Prostate gland (tissue), 2 donors: ENCODE results near the gene FA2H. TPM values are rescaled to one million over a fixed set of nuclear protein-coding genes. Genes with fewer than 3 reads are reported as not detected.
"Not testable (repeated sequence)": the region's sequence is repeated elsewhere in the genome, so short reads cannot be mapped to it uniquely, and the experiment has no call there.

ENCODE experiments used
- DNase-seq: peaks from one replicate; pipeline ENCODE4 v3.0.0-alpha.2; 2019; ENCODE audit warnings: low spot score
- H3K27ac ChIP-seq, 2 donors: fragments of 200-600 bp; sonication (generic); 2 replicates each; pipeline ENCODE4 v1.5.1; 2017 to 2019
- H3K27me3 ChIP-seq: fragments of 200-600 bp; sonication (generic); replicated peaks from 2 replicates; pipeline ENCODE4 v1.5.1; 2019; ENCODE audit not compliant: insufficient read depth
- H3K36me3 ChIP-seq, 2 donors: fragments of 200-600 bp; sonication (generic); 1 replicate in 1 of 2; 2 replicates in 1 of 2; pipeline versions ENCODE4 v1.5.1 to v1.8.1; 2017 to 2019
- H3K4me1 ChIP-seq: fragments of 200-600 bp; sonication (generic); replicated peaks from 2 replicates; pipeline ENCODE4 v1.5.1; 2019
- H3K4me3 ChIP-seq, 2 donors: fragments of 200-600 bp; sonication (generic); 2 replicates each; pipeline ENCODE4 v1.5.1; 2017 to 2019
- H3K9me3 ChIP-seq: fragments of 200-600 bp; sonication (generic); 2 replicates; pipeline ENCODE4 v1.5.1; 2017
- POLR2A ChIP-seq: fragments of 450-650 bp; IDR thresholded peaks from one replicate; pipeline ENCODE4 v1.6.1; 2016; ENCODE audit warnings: antibody characterized with exemption, mild to moderate bottlenecking
- POLR2AphosphoS5 ChIP-seq: sonication (generic); formaldehyde crosslinking; IDR thresholded peaks from one replicate; pipeline ENCODE4 v1.6.1; 2017; ENCODE audit warnings: antibody characterized with exemption
- WGBS: methylation state at CpG from one replicate; pipeline ENCODE4 v1.1.5; 2018; 5-methylcytosine and 5-hydroxymethylcytosine counted together
- intact Hi-C: fragments of 100-400 bp; cut with DNase I; formaldehyde crosslinking; loops from one replicate; pipeline ENCODE4 v1.14.2; 2022
- total RNA-seq, 2 donors: library from RNA; depleted of rRNA; stranded (reverse); fragments of >200 nt; gene quantifications; one replicate each; pipeline ENCODE4 v1.1.0, GENCODE V29; 2016
- TF ChIP-seq, protein P1 (sequence below), 4 experiments: fragments of 200-600 bp in 2 of 4; fragments of 450-650 bp in 2 of 4; sonication (generic) in 2 of 4; IDR thresholded peaks; 1 replicate in 3 of 4; 2 replicates in 1 of 4; pipeline ENCODE4 v1.5.1; 2016 to 2019; ENCODE audit warnings: antibody characterized with exemption in 4 of 4, mild to moderate bottlenecking in 2 of 4, moderate library complexity in 2 of 4

FA2H gene, protein sequence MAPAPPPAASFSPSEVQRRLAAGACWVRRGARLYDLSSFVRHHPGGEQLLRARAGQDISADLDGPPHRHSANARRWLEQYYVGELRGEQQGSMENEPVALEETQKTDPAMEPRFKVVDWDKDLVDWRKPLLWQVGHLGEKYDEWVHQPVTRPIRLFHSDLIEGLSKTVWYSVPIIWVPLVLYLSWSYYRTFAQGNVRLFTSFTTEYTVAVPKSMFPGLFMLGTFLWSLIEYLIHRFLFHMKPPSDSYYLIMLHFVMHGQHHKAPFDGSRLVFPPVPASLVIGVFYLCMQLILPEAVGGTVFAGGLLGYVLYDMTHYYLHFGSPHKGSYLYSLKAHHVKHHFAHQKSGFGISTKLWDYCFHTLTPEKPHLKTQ
- 1 to 10 TPM; 3.0 to 4.5 TPM for total RNA-seq

DNA sequence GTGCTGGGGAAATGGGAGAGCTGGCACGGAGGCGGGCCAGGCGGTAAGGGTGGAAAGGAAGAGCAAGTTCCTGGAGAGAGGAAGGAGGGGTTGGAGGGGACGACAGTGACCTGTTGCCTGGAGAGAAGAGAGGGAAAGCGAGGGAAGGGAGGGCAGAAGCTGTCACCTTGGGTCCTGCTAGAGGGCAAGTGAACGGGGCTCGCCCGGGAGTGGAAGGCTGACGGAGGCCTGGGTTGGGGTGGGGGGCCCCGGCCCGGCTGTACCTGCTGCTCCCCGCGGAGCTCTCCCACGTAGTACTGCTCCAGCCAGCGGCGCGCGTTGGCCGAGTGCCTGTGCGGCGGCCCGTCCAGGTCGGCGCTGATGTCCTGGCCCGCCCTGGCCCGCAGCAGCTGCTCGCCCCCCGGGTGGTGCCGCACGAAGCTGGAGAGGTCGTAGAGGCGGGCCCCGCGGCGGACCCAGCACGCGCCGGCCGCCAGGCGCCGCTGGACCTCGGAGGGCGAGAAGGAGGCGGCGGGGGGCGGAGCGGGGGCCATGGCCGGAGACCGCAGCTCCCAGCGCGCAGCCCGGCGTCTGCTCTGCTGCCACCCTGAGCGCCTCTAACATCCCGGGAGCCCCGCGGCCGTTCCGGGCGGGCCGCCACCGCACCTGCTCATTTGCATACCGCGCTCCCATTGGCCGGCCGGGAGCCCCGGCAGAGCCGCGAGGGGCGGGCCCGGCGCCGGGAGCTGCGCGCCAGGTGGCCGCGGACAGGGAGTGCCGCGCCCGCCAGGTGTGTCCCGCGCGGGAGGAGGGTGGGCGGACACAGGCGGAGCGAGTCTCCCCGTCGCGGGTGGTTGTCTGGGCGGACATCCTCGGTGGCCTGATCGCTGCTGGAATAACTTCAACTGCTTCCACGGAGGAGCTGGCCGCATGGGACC lies at the start of gene FA2H:
TSS of gene FA2H (minus strand) at position 598 of the 917 bp plus-strand sequence. CDS start at position 533, 65 bp downstream.
- intact Hi-C loops, result no loop called here
- DNase-seq, result peak; percentile 91
- Histone ChIP-seq H3K36me3 (no peaks in the 10 kb centered on the region), H3K27me3 (no peaks in the 10 kb centered on the region), H3K4me3 (peak within 1 kb of the TSS; percentile 40 to 41), H3K27ac (peak within 1 kb of the TSS in 1 of 2 donors; percentile 24), H3K9me3 (no peaks in the 10 kb centered on the region), H3K4me1 (no peaks in the 10 kb centered on the region)
- WGBS, result under 1% methylated on average over 89 of the region's 94 CpGs
- TF ChIP-seq, protein P1, sequence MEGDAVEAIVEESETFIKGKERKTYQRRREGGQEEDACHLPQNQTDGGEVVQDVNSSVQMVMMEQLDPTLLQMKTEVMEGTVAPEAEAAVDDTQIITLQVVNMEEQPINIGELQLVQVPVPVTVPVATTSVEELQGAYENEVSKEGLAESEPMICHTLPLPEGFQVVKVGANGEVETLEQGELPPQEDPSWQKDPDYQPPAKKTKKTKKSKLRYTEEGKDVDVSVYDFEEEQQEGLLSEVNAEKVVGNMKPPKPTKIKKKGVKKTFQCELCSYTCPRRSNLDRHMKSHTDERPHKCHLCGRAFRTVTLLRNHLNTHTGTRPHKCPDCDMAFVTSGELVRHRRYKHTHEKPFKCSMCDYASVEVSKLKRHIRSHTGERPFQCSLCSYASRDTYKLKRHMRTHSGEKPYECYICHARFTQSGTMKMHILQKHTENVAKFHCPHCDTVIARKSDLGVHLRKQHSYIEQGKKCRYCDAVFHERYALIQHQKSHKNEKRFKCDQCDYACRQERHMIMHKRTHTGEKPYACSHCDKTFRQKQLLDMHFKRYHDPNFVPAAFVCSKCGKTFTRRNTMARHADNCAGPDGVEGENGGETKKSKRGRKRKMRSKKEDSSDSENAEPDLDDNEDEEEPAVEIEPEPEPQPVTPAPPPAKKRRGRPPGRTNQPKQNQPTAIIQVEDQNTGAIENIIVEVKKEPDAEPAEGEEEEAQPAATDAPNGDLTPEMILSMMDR (IDR thresholded peaks at IDR 0.05), result peak in 2 of 4 experiments; percentile 58
- TF ChIP-seq POLR2AphosphoS5 (peak; percentile 55), POLR2A (peak; percentile 92)

DNA sequence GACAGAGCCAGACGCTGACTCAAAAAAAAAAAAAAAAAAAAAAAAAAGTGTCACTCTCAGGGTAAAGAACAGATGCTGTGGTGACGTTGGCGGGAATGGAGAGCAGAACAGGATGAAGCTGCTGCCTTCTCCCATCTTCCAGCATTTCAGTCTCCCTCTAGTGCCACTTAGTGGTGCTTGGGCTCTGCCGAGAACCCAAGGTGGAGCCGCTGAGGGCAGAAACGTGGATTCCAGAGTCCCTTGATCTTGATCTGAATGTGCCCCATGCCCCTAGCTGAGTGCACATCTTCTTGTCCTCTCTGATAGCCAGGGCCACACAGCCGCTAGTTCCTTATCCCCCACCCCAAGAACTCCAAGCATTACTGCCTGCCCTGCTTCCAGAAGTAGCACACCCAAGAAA lies 43.2 kb upstream of the FA2H start:
- WGBS, result 60% methylated on average over 7 of the region's 7 CpGs
- Histone ChIP-seq H3K4me1 (no peaks in the 10 kb centered on the region), H3K27ac (no peak overlapping the region), H3K9me3 (no peaks in the 10 kb centered on the region), H3K36me3 (no peaks in the 10 kb centered on the region), H3K27me3 (no peaks in the 10 kb centered on the region), H3K4me3 (no peak overlapping the region)
- TF ChIP-seq POLR2AphosphoS5 (no peak), POLR2A (no peak)
- TF ChIP-seq, protein P1 (IDR thresholded peaks at IDR 0.05), result no peak
- intact Hi-C loops, result loop anchor here (10.0 kb wide), 1 partner anchor 297 kb away; the partner anchor contains the start of gene LDHD
- DNase-seq, result no peak

DNA sequence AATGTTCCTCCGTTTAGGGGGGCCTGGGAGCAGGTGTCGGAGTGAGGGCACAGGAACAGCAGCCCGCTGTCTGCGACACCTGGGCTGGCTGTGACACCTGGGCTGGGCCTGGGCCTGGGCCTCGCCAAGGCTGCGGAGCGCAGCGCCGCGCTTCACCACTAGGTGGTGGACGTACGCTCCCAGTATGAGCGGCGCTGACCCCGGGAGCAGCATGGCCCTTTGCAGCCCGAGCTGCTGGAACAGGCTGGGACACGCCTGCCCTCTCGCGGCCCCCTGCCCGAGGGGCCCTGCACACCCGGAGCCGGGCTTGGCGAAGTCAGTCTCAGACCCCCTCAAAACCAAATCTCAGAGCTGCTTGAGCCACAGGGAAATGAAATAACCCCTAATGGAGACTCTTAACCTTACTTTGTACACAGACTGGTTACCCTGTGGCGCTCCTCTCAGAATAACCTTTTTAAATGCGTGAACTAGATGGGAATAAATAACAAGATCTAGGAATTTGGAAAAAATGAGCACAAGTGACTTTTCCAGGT lies 38.6 kb upstream of the FA2H start:
- Histone ChIP-seq H3K27me3 (no peaks in the 10 kb centered on the region), H3K4me3 (no peak overlapping the region), H3K4me1 (no peaks in the 10 kb centered on the region), H3K9me3 (no peaks in the 10 kb centered on the region), H3K27ac (no peak overlapping the region), H3K36me3 (no peaks in the 10 kb centered on the region)
- DNase-seq, result peak; percentile 68
- no peak for TF ChIP-seq POLR2A
- no peak for TF ChIP-seq POLR2AphosphoS5
- TF ChIP-seq, protein P1 (IDR thresholded peaks at IDR 0.05), result peak; percentile 66 to 95 (median 84)
- intact Hi-C loops, result loop anchor here (1.0 to 10.0 kb wide), 2 partner anchors 49 to 302 kb away; partner anchors contain the start of gene LDHD
- WGBS, result 15% methylated on average over 24 of the region's 25 CpGs

DNA sequence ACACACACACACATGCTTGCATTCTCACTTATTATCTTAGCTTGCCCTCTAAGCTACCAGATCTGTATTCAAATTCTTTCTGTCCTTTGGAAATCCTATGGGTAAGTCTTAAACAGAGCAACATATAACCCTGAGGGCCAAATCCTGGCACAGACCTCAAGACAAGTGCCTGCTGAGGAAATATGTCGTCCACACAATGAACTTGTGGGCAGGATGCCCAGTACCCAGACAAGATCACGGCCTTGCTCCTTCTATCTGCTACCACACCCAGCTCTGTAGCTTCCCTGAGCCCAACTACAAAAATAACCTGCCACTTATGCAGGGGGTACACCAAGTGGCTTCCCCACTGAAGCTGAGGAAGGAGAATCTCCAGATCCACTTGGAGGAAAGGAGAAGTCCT lies 37.3 kb upstream of the FA2H start:
- Histone ChIP-seq H3K4me3 (no peak overlapping the region), H3K9me3 (no peaks in the 10 kb centered on the region), H3K27me3 (no peaks in the 10 kb centered on the region), H3K27ac (no peak overlapping the region), H3K36me3 (no peaks in the 10 kb centered on the region), H3K4me1 (no peaks in the 10 kb centered on the region)
- intact Hi-C loops, result loop anchor here (10.0 kb wide), 1 partner anchor 303 kb away; the partner anchor contains the start of gene LDHD
- no peak for TF ChIP-seq POLR2AphosphoS5
- TF ChIP-seq, protein P1 (IDR thresholded peaks at IDR 0.05), result no peak
- no peak for TF ChIP-seq POLR2A
- DNase-seq, result no peak
- WGBS, result 11% methylated on average over 2 of the region's 2 CpGs

DNA sequence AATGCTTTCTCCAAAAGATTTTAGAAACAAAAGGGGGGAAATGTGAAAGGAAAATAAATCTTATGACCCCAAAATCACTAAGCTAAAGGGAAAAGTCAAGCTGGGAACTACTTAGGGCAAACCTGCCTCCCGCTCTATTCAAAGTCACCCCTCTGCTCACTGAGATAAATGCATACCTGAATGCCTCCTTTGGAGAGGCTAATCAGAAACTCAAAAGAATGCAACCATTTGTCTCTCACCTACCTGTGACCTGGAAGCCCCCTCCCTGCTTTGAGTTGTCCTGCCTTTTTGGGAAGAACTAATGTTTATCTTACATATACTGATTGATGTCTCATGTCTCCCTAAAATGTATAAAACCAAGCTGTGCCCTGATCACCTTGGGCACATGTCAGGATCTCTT lies 36.6 kb upstream of the FA2H start:
- H3K36me3 ChIP-seq, H3K9me3 ChIP-seq, DNase-seq, H3K4me1 ChIP-seq, H3K4me3 ChIP-seq, H3K27ac ChIP-seq, H3K27me3 ChIP-seq: not testable (repeated sequence)
- 100% methylated on average over 1 of the region's 1 CpG for WGBS
- intact Hi-C loops, result loop anchor here (10.0 kb wide), 1 partner anchor 304 kb away; the partner anchor contains the start of gene LDHD
